ENCODE results near the gene GDE1. TPM values are rescaled to one million over a fixed set of nuclear protein-coding genes. Genes with fewer than 3 reads are reported as not detected.

Gene GDE1
- total and polyA plus RNA-seq, 4 experiments from 2014 or later: 23.2 to 40.2 (median 27.0) TPM

DNA sequence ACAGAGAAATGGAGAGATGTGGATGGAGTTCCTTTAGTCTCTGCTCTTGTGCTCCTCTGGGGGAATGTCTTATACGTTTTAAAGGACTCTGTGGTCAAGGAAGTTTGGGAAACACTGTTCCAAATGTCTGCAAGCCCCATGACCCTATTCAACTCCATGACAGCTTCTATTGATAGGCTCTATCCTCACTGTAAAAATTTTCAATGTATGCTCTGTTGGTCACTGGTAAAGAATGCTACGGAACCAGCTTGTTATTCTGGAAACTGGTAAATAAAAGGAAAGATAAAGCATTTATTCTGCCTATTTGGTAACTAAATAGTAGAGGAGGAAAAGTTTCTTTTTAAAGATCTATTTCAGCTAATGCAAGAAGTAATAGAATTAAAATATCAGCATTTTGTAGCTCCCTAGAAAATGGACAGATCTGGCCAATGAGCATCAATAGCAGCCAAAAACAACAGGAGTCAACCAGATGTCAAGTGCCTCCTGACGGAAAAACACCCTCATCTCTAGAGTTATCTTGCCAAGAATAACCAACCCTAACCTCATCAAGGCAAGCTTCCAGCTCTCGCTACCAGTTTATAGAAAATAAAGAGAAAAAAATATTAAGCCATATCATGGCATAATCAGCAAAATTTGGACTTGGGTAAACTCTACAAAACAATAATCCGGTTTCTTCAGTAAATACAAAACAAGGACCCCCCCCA is 16.1 kb downstream of the GDE1 start:
- POLR2A ChIA-PET (ENCODE audit: partially characterized antibody): interaction anchor here (1.1 kb wide), 1 partner anchor 16 kb away, joined by 3 read pairs; the partner anchor contains the start of gene GDE1
- H3K27me3 ChIP-seq (ENCODE audit: insufficient read depth, low read length): no peaks in the 10 kb centered on the region
- H3K4me3 ChIP-seq (ENCODE audit: low read length in 2 of 2): no peak overlapping the region
- CTCF ChIA-PET (ENCODE audit: partially characterized antibody): interaction anchor here (0.6 to 7.3 kb wide), 4 partner anchors 34 to 1182 kb away, joined by 3 to 102 read pairs (median 3); no protein-coding TSS in a partner anchor
- H3K27ac Mint-ChIP-seq: peak overlapping the region in 2 of 7 donors; percentile 4 to 73
- H3K27ac ChIP-seq (ENCODE audit: low read depth, low read length): no peak overlapping the region
- intact Hi-C loops (cut with micrococcal nuclease): no loop called here
- H3K9me3 Mint-ChIP-seq: no peaks in the 10 kb centered on the region
- H3K36me3 Mint-ChIP-seq: peaks cover 56 to 60% of the 10 kb centered on the region in 2 donors
- H3K27me3 Mint-ChIP-seq: no peaks in the 10 kb centered on the region
- peaks cover 53% of the 10 kb centered on the region for H3K36me3 ChIP-seq (ENCODE audit: insufficient read depth, low read length)
- DNase-seq: no peak
- no peaks in the 10 kb centered on the region for H3K4me1 Mint-ChIP-seq
- no peaks in the 10 kb centered on the region for H3K4me1 ChIP-seq (ENCODE audit: insufficient read depth, low read length)
- H3K4me3 Mint-ChIP-seq: no peak overlapping the region
- H3K9me3 ChIP-seq (ENCODE audit: control insufficient read depth in 1 of 2, low read length in 2 of 2): no peaks in the 10 kb centered on the region

DNA sequence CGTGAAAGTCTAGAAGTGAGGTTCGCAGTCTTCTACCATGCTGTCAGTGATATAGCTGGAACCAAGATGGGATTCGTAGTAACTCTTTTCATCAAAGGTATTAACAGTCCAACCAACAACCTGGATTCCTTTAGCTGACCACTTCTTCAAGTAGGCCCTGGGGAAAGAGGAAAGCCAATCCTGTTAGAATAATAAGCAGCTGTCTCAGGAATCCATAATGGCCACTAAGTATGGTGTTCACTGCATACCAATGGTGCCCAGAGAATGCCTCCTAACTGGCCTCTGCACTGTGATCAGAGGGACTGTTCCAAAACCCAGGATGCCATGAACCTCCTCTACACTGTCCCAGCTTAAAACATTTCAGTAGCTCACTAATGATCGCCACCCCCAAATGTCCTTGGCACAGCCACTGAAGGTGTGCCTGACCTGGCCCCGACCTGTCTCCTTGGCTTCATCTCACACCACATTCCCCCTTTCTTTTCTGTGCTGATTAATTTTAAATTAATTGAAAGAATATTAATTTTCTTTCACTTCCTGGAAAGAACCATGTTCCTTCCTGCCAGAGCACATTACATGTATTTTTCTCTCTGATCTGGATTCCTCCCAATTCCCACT is 18.3 kb downstream of the GDE1 start:
- no peak overlapping the region for H3K27ac ChIP-seq (ENCODE audit: low read depth, low read length)
- H3K36me3 ChIP-seq (ENCODE audit: insufficient read depth, low read length): peaks cover 51% of the 10 kb centered on the region
- no peak overlapping the region for H3K4me3 ChIP-seq (ENCODE audit: low read length in 2 of 2)
- ChIA-PET POLR2A (ENCODE audit: partially characterized antibody) (interaction anchor here (2.6 kb wide), 1 partner anchor 18 kb away, joined by 7 read pairs; the partner anchor contains the start of gene GDE1), CTCF (ENCODE audit: partially characterized antibody) (interaction anchor here (0.9 to 7.3 kb wide), 12 partner anchors 8 to 417 kb away, joined by 3 to 102 read pairs (median 6); partner anchors contain the start of genes CCP110 and VPS35L)
- H3K4me1 ChIP-seq (ENCODE audit: insufficient read depth, low read length): no peaks in the 10 kb centered on the region
- Mint-ChIP-seq H3K36me3 (peaks cover 60 to 61% of the 10 kb centered on the region in 2 donors), H3K4me1 (no peaks in the 10 kb centered on the region), H3K27me3 (no peaks in the 10 kb centered on the region), H3K4me3 (peak overlapping the region in 1 of 8 donors; percentile 41), H3K9me3 (no peaks in the 10 kb centered on the region), H3K27ac (peak overlapping the region in 2 of 7 donors; percentile 29 to 70)
- intact Hi-C loops (cut with micrococcal nuclease): loop anchor here (2.0 to 5.0 kb wide), 2 partner anchors 115 to 166 kb away; no protein-coding TSS in a partner anchor
- no peaks in the 10 kb centered on the region for H3K27me3 ChIP-seq (ENCODE audit: insufficient read depth, low read length)
- H3K9me3 ChIP-seq (ENCODE audit: control insufficient read depth in 1 of 2, low read length in 2 of 2): no peaks in the 10 kb centered on the region
- DNase-seq: no peak

DNA sequence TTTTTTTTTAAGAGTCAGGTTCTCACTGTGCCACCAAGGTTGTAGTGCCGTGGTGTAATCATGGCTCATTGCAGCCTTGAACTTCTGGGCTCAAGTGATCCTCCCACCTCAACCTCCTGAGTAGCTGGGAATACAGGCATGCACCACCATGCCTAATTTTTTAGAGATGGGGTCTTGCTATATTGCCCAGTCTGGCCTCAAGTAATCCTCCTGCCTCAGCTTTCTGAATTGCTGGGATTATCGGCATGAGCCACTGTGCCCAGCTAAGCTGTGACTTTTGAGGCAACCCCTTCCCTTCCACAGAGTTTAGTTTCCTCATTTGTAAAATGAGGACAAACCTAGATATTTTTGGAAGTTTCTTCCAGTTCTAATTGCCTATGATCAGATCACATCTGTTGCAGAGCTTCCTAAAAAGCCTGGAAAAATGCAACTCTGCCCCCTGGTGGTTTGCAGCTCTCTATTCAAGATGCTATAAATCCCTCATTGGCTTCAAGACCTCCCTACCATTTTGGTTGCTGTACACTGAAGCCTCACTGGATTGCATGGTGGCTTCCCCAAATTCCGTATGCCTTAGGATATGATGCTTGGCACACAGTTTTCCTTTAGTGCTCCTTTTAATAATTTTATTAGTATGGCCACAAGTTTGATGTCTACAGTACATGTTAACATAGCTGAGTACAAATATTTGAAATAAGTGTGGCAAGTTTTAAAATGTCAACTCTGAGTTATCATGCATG is 19.3 kb downstream of the GDE1 start:
- intact Hi-C loops (cut with micrococcal nuclease): loop anchor here (1.0 to 5.0 kb wide), 3 partner anchors 114 to 416 kb away; no protein-coding TSS in a partner anchor
- H3K27me3 ChIP-seq (ENCODE audit: insufficient read depth, low read length): no peaks in the 10 kb centered on the region
- H3K36me3 ChIP-seq (ENCODE audit: insufficient read depth, low read length): peaks cover 41% of the 10 kb centered on the region
- no peak overlapping the region for H3K27ac ChIP-seq (ENCODE audit: low read depth, low read length)
- H3K9me3 ChIP-seq (ENCODE audit: control insufficient read depth in 1 of 2, low read length in 2 of 2): no peaks in the 10 kb centered on the region
- H3K4me3 Mint-ChIP-seq: no peak overlapping the region
- no peaks in the 10 kb centered on the region for H3K27me3 Mint-ChIP-seq
- H3K4me3 ChIP-seq (ENCODE audit: low read length in 2 of 2): no peak overlapping the region
- H3K4me1 ChIP-seq (ENCODE audit: insufficient read depth, low read length): no peaks in the 10 kb centered on the region
- ChIA-PET POLR2A (ENCODE audit: partially characterized antibody) (interaction anchor here (1.0 to 2.6 kb wide), 2 partner anchors 19 to 418 kb away, joined by 4 to 7 read pairs; partner anchors contain the start of gene GDE1), CTCF (ENCODE audit: partially characterized antibody) (interaction anchor here (0.6 to 7.3 kb wide), 18 partner anchors 8 to 416 kb away, joined by 3 to 102 read pairs (median 4); partner anchors contain the start of genes CCP110 and VPS35L)
- no peaks in the 10 kb centered on the region for H3K4me1 Mint-ChIP-seq
- H3K27ac Mint-ChIP-seq: peak overlapping the region in 1 of 7 donors; percentile 32
- no peaks in the 10 kb centered on the region for H3K9me3 Mint-ChIP-seq
- peaks cover 60 to 61% of the 10 kb centered on the region in 2 donors for H3K36me3 Mint-ChIP-seq
- DNase-seq: peak; percentile 46 to 62 (median 57)

DNA sequence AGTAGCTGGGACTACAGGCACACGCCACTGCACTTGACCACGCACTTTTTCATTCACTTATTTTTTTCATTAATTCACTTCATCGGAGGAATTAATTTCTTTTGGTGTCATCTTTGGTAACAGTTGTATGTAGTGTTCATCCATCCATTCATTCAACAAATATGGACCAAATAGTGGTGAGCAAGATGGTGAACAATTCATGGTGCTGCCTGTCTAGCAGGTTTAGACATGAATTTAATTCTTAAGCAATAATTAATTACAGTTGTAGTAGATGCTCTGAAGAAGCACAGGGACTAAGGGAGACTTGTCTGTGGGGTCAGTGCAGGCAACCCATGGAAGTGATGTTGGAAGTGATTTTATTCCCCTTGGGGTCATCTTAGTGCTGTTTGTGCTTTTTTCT is 22.4 kb downstream of the GDE1 start:
- Mint-ChIP-seq H3K27ac (peak overlapping the region in 1 of 7 donors; percentile 70), H3K27me3 (no peaks in the 10 kb centered on the region), H3K4me3 (no peak overlapping the region), H3K9me3 (no peaks in the 10 kb centered on the region), H3K4me1 (no peaks in the 10 kb centered on the region), H3K36me3 (peaks cover 39 to 44% of the 10 kb centered on the region in 2 donors)
- H3K4me1 ChIP-seq (ENCODE audit: insufficient read depth, low read length): no peaks in the 10 kb centered on the region
- intact Hi-C loops (cut with micrococcal nuclease): no loop called here
- peaks cover 26% of the 10 kb centered on the region for H3K36me3 ChIP-seq (ENCODE audit: insufficient read depth, low read length)
- ChIA-PET CTCF (ENCODE audit: partially characterized antibody) (interaction anchor here (7.3 kb wide), 1 partner anchor 413 kb away, joined by 102 read pairs; no protein-coding TSS in a partner anchor), POLR2A (ENCODE audit: partially characterized antibody) (no interaction called here)
- no peak overlapping the region for H3K4me3 ChIP-seq (ENCODE audit: low read length in 2 of 2)
- H3K9me3 ChIP-seq (ENCODE audit: control insufficient read depth in 1 of 2, low read length in 2 of 2): no peaks in the 10 kb centered on the region
- no peak overlapping the region for H3K27ac ChIP-seq (ENCODE audit: low read depth, low read length)
- no peaks in the 10 kb centered on the region for H3K27me3 ChIP-seq (ENCODE audit: insufficient read depth, low read length)
- no peak for DNase-seq

DNA sequence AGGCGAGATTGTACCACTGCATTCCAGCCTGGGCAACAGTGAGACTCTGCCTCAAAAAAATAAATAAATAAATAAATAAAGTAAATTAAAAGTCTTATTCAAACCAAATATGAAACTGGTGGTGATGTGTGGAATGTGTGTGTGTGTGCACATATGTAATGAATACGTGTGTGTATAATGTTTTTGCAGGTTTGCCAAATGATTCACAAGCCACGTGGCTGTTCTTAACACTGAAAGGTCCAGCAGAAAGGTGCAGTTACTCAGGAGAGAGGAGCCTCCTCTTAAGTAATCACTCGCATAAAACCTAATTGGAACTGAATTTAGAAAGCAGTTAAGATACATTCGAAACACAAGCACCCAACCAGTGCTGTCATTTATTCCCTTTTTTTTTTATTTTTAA is 22.9 kb downstream of the GDE1 start:
- H3K9me3 ChIP-seq (ENCODE audit: control insufficient read depth in 1 of 2, low read length in 2 of 2): no peaks in the 10 kb centered on the region
- ChIA-PET CTCF (ENCODE audit: partially characterized antibody) (no interaction called here), POLR2A (ENCODE audit: partially characterized antibody) (no interaction called here)
- Mint-ChIP-seq H3K9me3 (no peaks in the 10 kb centered on the region), H3K27ac (peak overlapping the region in 1 of 7 donors; percentile 37), H3K4me1 (peaks cover 1 to 4% (median 3%) of the 10 kb centered on the region in 4 donors), H3K36me3 (peaks cover 34 to 39% of the 10 kb centered on the region in 2 donors), H3K27me3 (no peaks in the 10 kb centered on the region), H3K4me3 (no peak overlapping the region)
- no peak overlapping the region for H3K4me3 ChIP-seq (ENCODE audit: low read length in 2 of 2)
- no peak for DNase-seq
- H3K4me1 ChIP-seq (ENCODE audit: insufficient read depth, low read length): peaks cover 3% of the 10 kb centered on the region
- intact Hi-C loops (cut with micrococcal nuclease): no loop called here
- no peaks in the 10 kb centered on the region for H3K27me3 ChIP-seq (ENCODE audit: insufficient read depth, low read length)
- peaks cover 21% of the 10 kb centered on the region for H3K36me3 ChIP-seq (ENCODE audit: insufficient read depth, low read length)
- H3K27ac ChIP-seq (ENCODE audit: low read depth, low read length): no peak overlapping the region

DNA sequence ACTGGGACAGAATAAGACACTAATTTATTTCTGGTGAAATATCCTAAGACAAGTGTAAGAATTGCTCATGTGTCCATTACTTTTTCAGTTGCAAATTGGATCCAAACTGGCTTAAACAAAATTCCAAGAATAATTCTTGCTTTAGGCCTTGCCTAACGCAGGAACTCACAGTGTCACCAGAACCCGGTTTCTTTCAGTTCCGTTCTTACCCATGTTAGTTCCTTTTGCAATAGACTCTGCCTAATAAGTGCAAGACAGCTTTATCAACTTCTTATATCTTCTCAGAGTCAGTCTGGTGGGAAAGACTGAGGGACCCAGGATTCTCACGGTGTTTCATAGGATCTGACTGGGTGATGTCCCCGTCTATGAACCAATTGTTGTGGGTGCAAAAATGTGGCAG is 24.7 kb downstream of the GDE1 start:
- Histone ChIP-seq H3K27me3 (ENCODE audit: insufficient read depth, low read length) (no peaks in the 10 kb centered on the region), H3K4me1 (ENCODE audit: insufficient read depth, low read length) (peaks cover 7% of the 10 kb centered on the region), H3K36me3 (ENCODE audit: insufficient read depth, low read length) (peaks cover 8% of the 10 kb centered on the region), H3K27ac (ENCODE audit: low read depth, low read length) (no peak overlapping the region), H3K4me3 (ENCODE audit: low read length in 2 of 2) (no peak overlapping the region), H3K9me3 (ENCODE audit: control insufficient read depth in 1 of 2, low read length in 2 of 2) (no peaks in the 10 kb centered on the region)
- DNase-seq: no peak
- Mint-ChIP-seq H3K9me3 (peaks cover 0 to 2% (median 0%) of the 10 kb centered on the region in 8 donors), H3K4me3 (no peak overlapping the region), H3K36me3 (peaks cover 20 to 23% of the 10 kb centered on the region in 2 donors), H3K27me3 (no peaks in the 10 kb centered on the region), H3K27ac (peak overlapping the region in 2 of 7 donors; percentile 6 to 34), H3K4me1 (peaks cover 6 to 11% (median 8%) of the 10 kb centered on the region in 4 donors)
- intact Hi-C loops (cut with micrococcal nuclease): no loop called here
- CTCF ChIA-PET (ENCODE audit: partially characterized antibody): no interaction called here
- POLR2A ChIA-PET (ENCODE audit: partially characterized antibody): no interaction called here
